OCI-LY7 (cell line): ENCODE results near the gene NGB. TPM values are rescaled to one million over a fixed set of nuclear protein-coding genes. Genes with fewer than 3 reads are reported as not detected.

Source experiments
- BruUV-seq: library from RNA; stranded (reverse); fragments of 400-500 nt; replicated peaks from 2 replicates; lab custom pipeline; 2021; lab: Mats Ljungman, UMichigan
- CTCF ChIA-PET: fragments of 300-600 bp; sonication (Branson Sonifier 250); formaldehyde crosslinking; loops from one replicate; lab custom pipeline; 2022; ENCODE audit warnings: antibody characterized with exemption; ENCODE audit not compliant: unreplicated experiment; lab: Charles Lee
- POLR2A ChIA-PET: fragments of 300-600 bp; sonication (Branson Sonifier 250); formaldehyde crosslinking; loops from one replicate; lab custom pipeline; 2022; ENCODE audit warnings: antibody characterized with exemption; lab: Charles Lee
- DNase-seq: peaks from one replicate; pipeline ENCODE4 v3.0.0-alpha.2; 2015; ENCODE audit warnings: low spot score
- H2AFZ ChIP-seq: fragments of 200-600 bp; sonication (generic), shearing (Covaris generic); 2 replicates; pipeline ENCODE4 v1.6.1; 2014; ENCODE audit warnings: mild to moderate bottlenecking, antibody characterized with exemption, low read length, moderate library complexity
- H3K27ac ChIP-seq: fragments of 200-600 bp; sonication (generic); 2 replicates; pipeline ENCODE4 v1.5.1; 2014; ENCODE audit warnings: mixed run types, low read depth, mild to moderate bottlenecking, moderate library complexity, low read length, inconsistent platforms; ENCODE audit not compliant: poor library complexity, severe bottlenecking
- H3K36me3 ChIP-seq: fragments of 200-600 bp; sonication (generic); 2 replicates; pipeline ENCODE4 v1.6.1; 2014; ENCODE audit warnings: mild to moderate bottlenecking, antibody characterized with exemption, low read length, moderate library complexity, mixed read lengths; ENCODE audit not compliant: insufficient read depth
- H3K4me1 ChIP-seq: fragments of 200-600 bp; sonication (generic); 2 replicates; pipeline ENCODE4 v1.5.1; 2014; ENCODE audit warnings: mild to moderate bottlenecking, low read length; ENCODE audit not compliant: insufficient read depth, poor library complexity, severe bottlenecking
- H3K4me2 ChIP-seq: fragments of 200-600 bp; sonication (generic); 2 replicates; pipeline ENCODE4 v1.6.1; 2014; ENCODE audit warnings: mild to moderate bottlenecking, low read length
- H3K4me3 ChIP-seq: fragments of 200-600 bp; sonication (generic); 2 replicates; pipeline ENCODE4 v1.5.1; 2014; ENCODE audit warnings: mild to moderate bottlenecking, low read depth, low read length; ENCODE audit not compliant: poor library complexity, severe bottlenecking
- H3K79me2 ChIP-seq: fragments of 200-600 bp; sonication (generic); 2 replicates; pipeline ENCODE4 v1.6.1; 2016; ENCODE audit warnings: low read depth, mild to moderate bottlenecking, low read length, moderate library complexity, mixed read lengths; ENCODE audit not compliant: insufficient read depth
- H3K9me2 ChIP-seq: fragments of 200-600 bp; sonication (generic); 2 replicates; pipeline ENCODE4 v1.6.1; 2016; ENCODE audit warnings: mild to moderate bottlenecking, low read length, mixed read lengths; ENCODE audit not compliant: insufficient read depth
- H3K9me3 ChIP-seq: fragments of 200-600 bp; sonication (generic); 2 replicates; pipeline ENCODE4 v1.6.1; 2014; ENCODE audit warnings: mild to moderate bottlenecking, mixed run types, low read length, mixed read lengths
- H4K20me1 ChIP-seq: fragments of 200-600 bp; sonication (generic); 2 replicates; pipeline ENCODE4 v1.6.1; 2014; ENCODE audit warnings: mild to moderate bottlenecking, antibody characterized with exemption, low read length, moderate library complexity, mixed read lengths; ENCODE audit not compliant: insufficient read depth
- EZH2phosphoT487 ChIP-seq: fragments of 200-600 bp; sonication (generic); IDR thresholded peaks from 2 replicates; pipeline ENCODE4 v1.6.1; 2018; ENCODE audit warnings: low read depth, borderline replicate concordance, mild to moderate bottlenecking, mixed run types, antibody characterized with exemption, low read length, moderate library complexity, mixed read lengths
- intact Hi-C: fragments of 100-400 bp; cut with micrococcal nuclease; formaldehyde crosslinking; loops from one replicate; pipeline ENCODE4 v1.10.0; 2022; ENCODE audit not compliant: unreplicated experiment
- total RNA-seq, 2 experiments: library from RNA; depleted of rRNA in 1 of 2; stranded (reverse); fragments of >200 nt in 1 of 2; shearing (Covaris generic) in 1 of 2; gene quantifications; 2 replicates each; pipeline ENCODE4 v1.2.3, GENCODE V29; 2014 to 2022
- TF ChIP-seq, protein P1 (sequence below): fragments of 200-600 bp; sonication (generic); conservative IDR thresholded peaks from 2 replicates; pipeline ENCODE4 v1.5.1; 2014; ENCODE audit warnings: mild to moderate bottlenecking, antibody characterized with exemption, low read length, moderate library complexity, mixed read lengths

The NGB gene
- total RNA-seq, 2 experiments from 2014 or later, result not detected

DNA sequence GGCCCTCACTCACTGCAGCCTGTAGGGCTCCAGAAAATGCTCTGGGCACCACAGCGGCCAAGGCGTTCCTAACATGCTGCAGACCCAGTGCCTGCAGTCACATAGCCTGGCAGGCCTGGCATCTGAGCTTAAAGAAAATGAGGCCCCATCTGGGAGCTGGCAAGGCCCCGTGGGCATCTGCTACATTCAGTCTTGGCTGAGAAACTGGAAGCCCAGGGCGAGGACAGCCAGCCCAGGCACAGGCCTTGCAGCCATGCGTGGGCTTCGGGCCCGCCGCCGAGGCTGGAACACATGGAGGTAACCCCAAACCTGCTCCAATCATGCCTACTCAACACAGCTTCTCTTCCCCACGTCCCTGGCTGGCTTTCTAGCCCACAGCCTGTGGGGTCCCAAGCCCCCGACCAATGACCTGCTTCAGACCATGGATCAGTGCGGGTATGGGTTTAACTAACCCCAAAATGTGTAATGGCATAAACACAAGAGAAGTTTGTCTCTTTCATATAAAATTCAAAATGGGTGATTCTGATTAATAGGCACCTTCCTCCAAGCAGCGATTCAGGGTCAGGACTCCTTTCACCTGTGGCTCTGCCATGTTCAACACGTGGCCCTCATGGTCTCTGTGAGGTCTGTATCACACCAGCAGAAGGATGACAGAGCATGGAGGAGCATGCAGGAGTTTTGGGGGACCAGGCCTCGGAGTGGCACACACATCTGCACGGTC, 6.4 kb downstream of the NGB start:
- no peaks in the 10 kb centered on the region for H3K4me1 ChIP-seq
- no peak for DNase-seq
- no peak overlapping the region for H2AFZ ChIP-seq
- H3K9me3 ChIP-seq, result no peaks in the 10 kb centered on the region
- H4K20me1 ChIP-seq, result no peaks in the 10 kb centered on the region
- no TSS peak for BruUV-seq
- H3K9me2 ChIP-seq, result no peaks in the 10 kb centered on the region
- no peak overlapping the region for H3K27ac ChIP-seq
- no peaks in the 10 kb centered on the region for H3K79me2 ChIP-seq
- intact Hi-C loops, result no loop called here
- H3K4me2 ChIP-seq, result no peak overlapping the region
- CTCF ChIA-PET, result no interaction called here
- POLR2A ChIA-PET, result no interaction called here
- H3K36me3 ChIP-seq, result no peaks in the 10 kb centered on the region
- no peak overlapping the region for H3K4me3 ChIP-seq
- TF ChIP-seq EZH2phosphoT487, result no peak
- TF ChIP-seq, protein P1, sequence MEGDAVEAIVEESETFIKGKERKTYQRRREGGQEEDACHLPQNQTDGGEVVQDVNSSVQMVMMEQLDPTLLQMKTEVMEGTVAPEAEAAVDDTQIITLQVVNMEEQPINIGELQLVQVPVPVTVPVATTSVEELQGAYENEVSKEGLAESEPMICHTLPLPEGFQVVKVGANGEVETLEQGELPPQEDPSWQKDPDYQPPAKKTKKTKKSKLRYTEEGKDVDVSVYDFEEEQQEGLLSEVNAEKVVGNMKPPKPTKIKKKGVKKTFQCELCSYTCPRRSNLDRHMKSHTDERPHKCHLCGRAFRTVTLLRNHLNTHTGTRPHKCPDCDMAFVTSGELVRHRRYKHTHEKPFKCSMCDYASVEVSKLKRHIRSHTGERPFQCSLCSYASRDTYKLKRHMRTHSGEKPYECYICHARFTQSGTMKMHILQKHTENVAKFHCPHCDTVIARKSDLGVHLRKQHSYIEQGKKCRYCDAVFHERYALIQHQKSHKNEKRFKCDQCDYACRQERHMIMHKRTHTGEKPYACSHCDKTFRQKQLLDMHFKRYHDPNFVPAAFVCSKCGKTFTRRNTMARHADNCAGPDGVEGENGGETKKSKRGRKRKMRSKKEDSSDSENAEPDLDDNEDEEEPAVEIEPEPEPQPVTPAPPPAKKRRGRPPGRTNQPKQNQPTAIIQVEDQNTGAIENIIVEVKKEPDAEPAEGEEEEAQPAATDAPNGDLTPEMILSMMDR, result no peak

DNA sequence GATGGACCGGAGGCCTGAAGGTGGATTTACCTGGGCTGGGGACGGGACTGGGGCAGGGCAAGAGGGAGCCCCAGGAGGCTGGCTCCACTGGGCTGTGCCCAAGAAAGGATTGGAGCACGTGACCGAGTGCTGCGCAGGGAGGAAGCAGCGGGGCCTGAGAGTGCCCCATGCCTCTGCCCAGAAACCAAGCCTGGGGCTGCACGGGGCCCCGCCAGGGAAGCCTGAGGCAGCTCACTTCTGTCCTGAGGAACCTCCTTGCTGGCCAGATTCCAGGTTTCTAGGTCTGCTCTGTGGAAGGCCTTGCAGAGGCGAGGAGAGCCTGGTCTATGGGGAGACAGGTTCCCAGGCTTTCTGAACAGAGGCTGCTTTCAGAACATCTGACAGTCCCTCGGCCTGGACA, 10.4 kb downstream of the NGB start:
- Histone ChIP-seq H3K9me2 (no peaks in the 10 kb centered on the region), H3K27ac (no peak overlapping the region), H3K36me3 (no peaks in the 10 kb centered on the region), H3K4me3 (no peak overlapping the region), H2AFZ (no peak overlapping the region), H4K20me1 (no peaks in the 10 kb centered on the region), H3K9me3 (no peaks in the 10 kb centered on the region), H3K4me1 (no peaks in the 10 kb centered on the region), H3K4me2 (no peak overlapping the region), H3K79me2 (no peaks in the 10 kb centered on the region)
- no peak for DNase-seq
- ChIA-PET POLR2A (interaction anchor here (0.6 kb wide), 1 partner anchor 147 kb away, joined by 6 read pairs; no protein-coding TSS in a partner anchor), CTCF (no interaction called here)
- TF ChIP-seq, protein P1, result no peak
- TF ChIP-seq EZH2phosphoT487, result no peak
- no TSS peak for BruUV-seq
- intact Hi-C loops, result no loop called here

DNA sequence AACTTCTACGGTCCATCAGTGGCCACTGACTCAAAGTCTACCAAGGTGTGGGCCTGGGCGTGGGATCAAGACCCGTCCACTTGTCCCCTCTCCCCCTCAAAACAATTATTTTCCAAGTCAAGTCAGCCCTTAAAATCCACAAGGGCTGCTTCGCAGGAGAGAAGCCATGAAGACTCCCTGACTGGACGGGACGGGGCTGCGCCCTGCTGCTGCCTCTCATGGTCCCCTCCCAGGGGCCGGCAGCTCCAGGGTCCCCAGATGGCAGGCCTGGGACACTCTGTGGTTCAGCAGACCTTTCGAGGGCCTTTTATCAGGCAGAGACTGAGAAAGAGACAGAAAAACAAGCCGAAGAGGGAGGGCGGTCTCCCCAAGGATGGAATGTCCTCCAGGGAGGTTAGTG, 10.8 kb downstream of the NGB start:
- H3K4me1 ChIP-seq, result no peaks in the 10 kb centered on the region
- CTCF ChIA-PET, result no interaction called here
- intact Hi-C loops, result no loop called here
- DNase-seq, result no peak
- no TSS peak for BruUV-seq
- no peak overlapping the region for H3K27ac ChIP-seq
- H4K20me1 ChIP-seq, result no peaks in the 10 kb centered on the region
- H3K9me3 ChIP-seq, result no peaks in the 10 kb centered on the region
- no peak overlapping the region for H3K4me2 ChIP-seq
- no peak overlapping the region for H3K4me3 ChIP-seq
- POLR2A ChIA-PET, result no interaction called here
- H3K9me2 ChIP-seq, result no peaks in the 10 kb centered on the region
- H3K36me3 ChIP-seq, result no peaks in the 10 kb centered on the region
- no peaks in the 10 kb centered on the region for H3K79me2 ChIP-seq
- no peak for TF ChIP-seq EZH2phosphoT487
- TF ChIP-seq, protein P1, result no peak
- no peak overlapping the region for H2AFZ ChIP-seq
